Chondrocyte (in vitro differentiated cells): ENCODE measurements around the gene ZNF217. TPM values are rescaled to one million over a fixed set of nuclear protein-coding genes. Genes with fewer than 3 reads are reported as not detected.
"Not testable (repeated sequence)": the region's sequence is repeated elsewhere in the genome, so short reads cannot be mapped to it uniquely, and the experiment has no call there.

Experiments
- DNase-seq: peaks from one replicate; pipeline ENCODE4 v3.0.0; 2021; ENCODE audit warnings: mixed read lengths, low spot score
- H3K27ac Mint-ChIP-seq: one replicate; pipeline ENCODE4 v1.8.0; 2021; ENCODE audit warnings: mild to moderate bottlenecking, moderate library complexity, mixed read lengths; ENCODE audit not compliant: unreplicated experiment
- H3K27me3 Mint-ChIP-seq: 2 replicates; pipeline ENCODE4 v1.8.0; 2021; ENCODE audit warnings: low read depth, mixed read lengths
- H3K36me3 Mint-ChIP-seq: 2 replicates; pipeline ENCODE4 v1.8.0; 2021; ENCODE audit warnings: low read depth, mixed read lengths
- H3K4me1 Mint-ChIP-seq: 2 replicates; pipeline ENCODE4 v1.8.0; 2021; ENCODE audit warnings: low read depth, mild to moderate bottlenecking, mixed read lengths
- H3K4me3 Mint-ChIP-seq: one replicate; pipeline ENCODE4 v1.8.0; 2021; ENCODE audit warnings: mild to moderate bottlenecking, moderate library complexity, mixed read lengths; ENCODE audit not compliant: unreplicated experiment
- H3K9me3 Mint-ChIP-seq: 2 replicates; pipeline ENCODE4 v1.8.0; 2021; ENCODE audit warnings: low read depth, mixed read lengths
- CTCF ChIP-seq: fragments of 200-600 bp; sonication (generic); IDR thresholded peaks from 2 replicates; pipeline ENCODE4 v1.5.0; 2021; ENCODE audit warnings: antibody characterized with exemption, mild to moderate bottlenecking, moderate library complexity
- total RNA-seq: library from RNA; stranded (reverse); gene quantifications from 3 replicates; pipeline ENCODE4 v1.2.1, GENCODE V29; 2021

ZNF217 gene
- total RNA-seq, 1 donor from 2014 or later: 28.7 TPM

GRCh38 chr20:53534037-53534436, 59.6 kb downstream of the ZNF217 start:
- TF ChIP-seq CTCF: no peak
- Mint-ChIP-seq H3K27me3 (peaks cover 1% of the 10 kb centered on the region), H3K27ac (no peak overlapping the region), H3K9me3 (no peaks in the 10 kb centered on the region), H3K4me3 (no peak overlapping the region), H3K36me3 (no peaks in the 10 kb centered on the region), H3K4me1 (no peaks in the 10 kb centered on the region)
- no peak for DNase-seq

GRCh38 chr20:53533500-53533899, 60.1 kb downstream of the ZNF217 start:
- TF ChIP-seq CTCF: no peak
- Mint-ChIP-seq H3K9me3 (no peaks in the 10 kb centered on the region), H3K27ac (no peak overlapping the region), H3K27me3 (peaks cover 1% of the 10 kb centered on the region), H3K4me3 (no peak overlapping the region), H3K4me1 (no peaks in the 10 kb centered on the region), H3K36me3 (no peaks in the 10 kb centered on the region)
- no peak for DNase-seq

GRCh38 chr20:53532654-53533312, 60.9 kb downstream of the ZNF217 start:
- DNase-seq, H3K36me3 Mint-ChIP-seq, H3K27ac Mint-ChIP-seq, H3K27me3 Mint-ChIP-seq, H3K9me3 Mint-ChIP-seq, H3K4me1 Mint-ChIP-seq, H3K4me3 Mint-ChIP-seq: not testable (repeated sequence)

- DNase-seq: no peak
- TF ChIP-seq CTCF: no peak
- H3K9me3 Mint-ChIP-seq: no peaks in the 10 kb centered on the region
- no peaks in the 10 kb centered on the region for H3K36me3 Mint-ChIP-seq
- no peak overlapping the region for H3K4me3 Mint-ChIP-seq
- H3K27me3 Mint-ChIP-seq: peaks cover 1% of the 10 kb centered on the region
- H3K27ac Mint-ChIP-seq: no peak overlapping the region
- H3K4me1 Mint-ChIP-seq: no peaks in the 10 kb centered on the region
Measured at GRCh38 chr20:53530440-53530839, 63.2 kb downstream of the ZNF217 start.

- TF ChIP-seq CTCF: no peak
- Mint-ChIP-seq H3K27ac (no peak overlapping the region), H3K4me3 (no peak overlapping the region), H3K4me1 (no peaks in the 10 kb centered on the region), H3K9me3 (no peaks in the 10 kb centered on the region), H3K27me3 (peaks cover 1% of the 10 kb centered on the region), H3K36me3 (no peaks in the 10 kb centered on the region)
- DNase-seq: no peak
Measured at GRCh38 chr20:53529658-53530057, 64.0 kb downstream of the ZNF217 start.

GRCh38 chr20:53527196-53527595, 66.4 kb downstream of the ZNF217 start:
- no peak for DNase-seq
- TF ChIP-seq CTCF: no peak
- H3K9me3 Mint-ChIP-seq: no peaks in the 10 kb centered on the region
- H3K27ac Mint-ChIP-seq: no peak overlapping the region
- no peaks in the 10 kb centered on the region for H3K4me1 Mint-ChIP-seq
- no peak overlapping the region for H3K4me3 Mint-ChIP-seq
- H3K27me3 Mint-ChIP-seq: peaks cover 1% of the 10 kb centered on the region
- no peaks in the 10 kb centered on the region for H3K36me3 Mint-ChIP-seq
